Fibroblast of peridontal ligament (primary cell): ENCODE measurements around the gene TSPAN2.
A peak's percentile ranks its signal among the peaks of the same experiment; 100 is the strongest.

ENCODE experiments used
- DNase-seq: peaks from one replicate; pipeline ENCODE4 v3.0.0-alpha.2; 2010; ENCODE audit errors: extremely low read depth

TSPAN2 gene

GRCh38 chr1:115089420-115090185 is at the start of gene TSPAN2:
Gene TSPAN2, minus strand, starts transcription at chr1:115089503. Its CDS starts 71 bp downstream, at chr1:115089432.
- no peak for DNase-seq

- peak; percentile 96 for DNase-seq
These were observed 49.7 kb upstream of the TSPAN2 start for GRCh38 chr1:115138973-115139372.

- DNase-seq = no peak
These were observed 49.0 kb upstream of the TSPAN2 start for GRCh38 chr1:115138271-115138670.

- DNase-seq = no peak
These were observed 47.9 kb upstream of the TSPAN2 start for GRCh38 chr1:115137191-115137590.

GRCh38 chr1:115136706-115137105 is 47.4 kb upstream of the TSPAN2 start:
- DNase-seq = no peak

- no peak for DNase-seq
These were observed 46.8 kb upstream of the TSPAN2 start for GRCh38 chr1:115136106-115136505.

- no peak for DNase-seq
These were observed 46.4 kb upstream of the TSPAN2 start for GRCh38 chr1:115135681-115136080.

GRCh38 chr1:115134850-115135480 is 45.7 kb upstream of the TSPAN2 start:
- DNase-seq = peak; percentile 74

- DNase-seq = no peak
These were observed 44.9 kb upstream of the TSPAN2 start for GRCh38 chr1:115134231-115134630.

- no peak for DNase-seq
These were observed 44.1 kb upstream of the TSPAN2 start for GRCh38 chr1:115133440-115133839.

GRCh38 chr1:115130786-115131185 is 41.5 kb upstream of the TSPAN2 start:
- DNase-seq = no peak

GRCh38 chr1:115129071-115129640 is 39.9 kb upstream of the TSPAN2 start:
- no peak for DNase-seq

GRCh38 chr1:115127539-115127938 is 38.2 kb upstream of the TSPAN2 start:
- no peak for DNase-seq

GRCh38 chr1:115126516-115126915 is 37.2 kb upstream of the TSPAN2 start:
- no peak for DNase-seq

GRCh38 chr1:115123116-115123515 is 33.8 kb upstream of the TSPAN2 start:
- no peak for DNase-seq

GRCh38 chr1:115121793-115122192 is 32.5 kb upstream of the TSPAN2 start:
- DNase-seq = no peak

- no peak for DNase-seq
These were observed 31.0 kb upstream of the TSPAN2 start for GRCh38 chr1:115120296-115120695.

- DNase-seq = no peak
These were observed 29.3 kb upstream of the TSPAN2 start for GRCh38 chr1:115118611-115119010.

- no peak for DNase-seq
These were observed 28.8 kb upstream of the TSPAN2 start for GRCh38 chr1:115118086-115118485.

- no peak for DNase-seq
These were observed 28.0 kb upstream of the TSPAN2 start for GRCh38 chr1:115117298-115117697.

- DNase-seq = no peak
These were observed 27.2 kb upstream of the TSPAN2 start for GRCh38 chr1:115116512-115116911.

GRCh38 chr1:115115521-115116161 is 26.3 kb upstream of the TSPAN2 start:
- DNase-seq = no peak

GRCh38 chr1:115114308-115114707 is 25.0 kb upstream of the TSPAN2 start:
- no peak for DNase-seq
